OCI-LY7 (cell line): ENCODE measurements around the gene KRT83. TPM values are rescaled to one million over a fixed set of nuclear protein-coding genes. Genes with fewer than 3 reads are reported as not detected.

Experiments
- BruUV-seq: library from RNA; stranded (reverse); fragments of 400-500 nt; replicated peaks from 2 replicates; lab custom pipeline; 2021; lab: Mats Ljungman, UMichigan
- CTCF ChIA-PET: fragments of 300-600 bp; sonication (Branson Sonifier 250); formaldehyde crosslinking; loops from one replicate; lab custom pipeline; 2022; ENCODE audit warnings: antibody characterized with exemption; ENCODE audit not compliant: unreplicated experiment; lab: Charles Lee
- POLR2A ChIA-PET: fragments of 300-600 bp; sonication (Branson Sonifier 250); formaldehyde crosslinking; loops from one replicate; lab custom pipeline; 2022; ENCODE audit warnings: antibody characterized with exemption; lab: Charles Lee
- DNase-seq: peaks from one replicate; pipeline ENCODE4 v3.0.0-alpha.2; 2015; ENCODE audit warnings: low spot score
- H2AFZ ChIP-seq: fragments of 200-600 bp; sonication (generic), shearing (Covaris generic); 2 replicates; pipeline ENCODE4 v1.6.1; 2014; ENCODE audit warnings: mild to moderate bottlenecking, antibody characterized with exemption, low read length, moderate library complexity
- H3K27ac ChIP-seq: fragments of 200-600 bp; sonication (generic); 2 replicates; pipeline ENCODE4 v1.5.1; 2014; ENCODE audit warnings: mixed run types, low read depth, mild to moderate bottlenecking, moderate library complexity, low read length, inconsistent platforms; ENCODE audit not compliant: poor library complexity, severe bottlenecking
- H3K36me3 ChIP-seq: fragments of 200-600 bp; sonication (generic); 2 replicates; pipeline ENCODE4 v1.6.1; 2014; ENCODE audit warnings: mild to moderate bottlenecking, antibody characterized with exemption, low read length, moderate library complexity, mixed read lengths; ENCODE audit not compliant: insufficient read depth
- H3K4me1 ChIP-seq: fragments of 200-600 bp; sonication (generic); 2 replicates; pipeline ENCODE4 v1.5.1; 2014; ENCODE audit warnings: mild to moderate bottlenecking, low read length; ENCODE audit not compliant: insufficient read depth, poor library complexity, severe bottlenecking
- H3K4me2 ChIP-seq: fragments of 200-600 bp; sonication (generic); 2 replicates; pipeline ENCODE4 v1.6.1; 2014; ENCODE audit warnings: mild to moderate bottlenecking, low read length
- H3K4me3 ChIP-seq: fragments of 200-600 bp; sonication (generic); 2 replicates; pipeline ENCODE4 v1.5.1; 2014; ENCODE audit warnings: mild to moderate bottlenecking, low read depth, low read length; ENCODE audit not compliant: poor library complexity, severe bottlenecking
- H3K79me2 ChIP-seq: fragments of 200-600 bp; sonication (generic); 2 replicates; pipeline ENCODE4 v1.6.1; 2016; ENCODE audit warnings: low read depth, mild to moderate bottlenecking, low read length, moderate library complexity, mixed read lengths; ENCODE audit not compliant: insufficient read depth
- H3K9me2 ChIP-seq: fragments of 200-600 bp; sonication (generic); 2 replicates; pipeline ENCODE4 v1.6.1; 2016; ENCODE audit warnings: mild to moderate bottlenecking, low read length, mixed read lengths; ENCODE audit not compliant: insufficient read depth
- H3K9me3 ChIP-seq: fragments of 200-600 bp; sonication (generic); 2 replicates; pipeline ENCODE4 v1.6.1; 2014; ENCODE audit warnings: mild to moderate bottlenecking, mixed run types, low read length, mixed read lengths
- H4K20me1 ChIP-seq: fragments of 200-600 bp; sonication (generic); 2 replicates; pipeline ENCODE4 v1.6.1; 2014; ENCODE audit warnings: mild to moderate bottlenecking, antibody characterized with exemption, low read length, moderate library complexity, mixed read lengths; ENCODE audit not compliant: insufficient read depth
- CTCF ChIP-seq: fragments of 200-600 bp; sonication (generic); conservative IDR thresholded peaks from 2 replicates; pipeline ENCODE4 v1.5.1; 2014; ENCODE audit warnings: mild to moderate bottlenecking, antibody characterized with exemption, low read length, moderate library complexity, mixed read lengths
- EZH2phosphoT487 ChIP-seq: fragments of 200-600 bp; sonication (generic); IDR thresholded peaks from 2 replicates; pipeline ENCODE4 v1.6.1; 2018; ENCODE audit warnings: low read depth, borderline replicate concordance, mild to moderate bottlenecking, mixed run types, antibody characterized with exemption, low read length, moderate library complexity, mixed read lengths
- intact Hi-C: fragments of 100-400 bp; cut with micrococcal nuclease; formaldehyde crosslinking; loops from one replicate; pipeline ENCODE4 v1.10.0; 2022; ENCODE audit not compliant: unreplicated experiment
- total RNA-seq, 2 experiments: library from RNA; depleted of rRNA in 1 of 2; stranded (reverse); fragments of >200 nt in 1 of 2; shearing (Covaris generic) in 1 of 2; gene quantifications; 2 replicates each; pipeline ENCODE4 v1.2.3, GENCODE V29; 2014 to 2022

Gene KRT83
- total RNA-seq, 2 experiments from 2014 or later, result not detected

GRCh38 chr12:52360106-52360662, 39.0 kb upstream of the KRT83 start:
- CTCF ChIA-PET, result interaction anchor here (1.0 kb wide), 1 partner anchor 32 kb away, joined by 3 read pairs; no protein-coding TSS in a partner anchor
- intact Hi-C loops, result no loop called here
- Histone ChIP-seq H4K20me1 (no peaks in the 10 kb centered on the region), H3K4me1 (peaks cover 39% of the 10 kb centered on the region), H3K9me3 (no peaks in the 10 kb centered on the region), H3K36me3 (no peaks in the 10 kb centered on the region), H2AFZ (no peak overlapping the region; the same call in 1 of the 2 replicates), H3K79me2 (no peaks in the 10 kb centered on the region), H3K4me2 (no peak overlapping the region), H3K4me3 (no peak overlapping the region), H3K27ac (no peak overlapping the region), H3K9me2 (no peaks in the 10 kb centered on the region)
- POLR2A ChIA-PET, result no interaction called here
- TF ChIP-seq CTCF (no peak), EZH2phosphoT487 (no peak)
- no TSS peak for BruUV-seq
- DNase-seq, result no peak

GRCh38 chr12:52359621-52360061, 38.4 kb upstream of the KRT83 start:
- Histone ChIP-seq H2AFZ (peak overlapping the region; percentile 31), H4K20me1 (no peaks in the 10 kb centered on the region), H3K4me3 (no peak overlapping the region), H3K4me1 (peaks cover 39% of the 10 kb centered on the region), H3K9me2 (no peaks in the 10 kb centered on the region), H3K36me3 (no peaks in the 10 kb centered on the region), H3K9me3 (no peaks in the 10 kb centered on the region), H3K79me2 (no peaks in the 10 kb centered on the region), H3K27ac (peak overlapping the region; percentile 86), H3K4me2 (peak overlapping the region; percentile 67)
- POLR2A ChIA-PET, result no interaction called here
- CTCF ChIA-PET, result no interaction called here
- no peak for DNase-seq
- intact Hi-C loops, result no loop called here
- no peak for TF ChIP-seq CTCF
- BruUV-seq, result no TSS peak
